Prostate gland (tissue), 2 donors: Measurements from ENCODE around the gene CSRNP2. TPM values are rescaled to one million over a fixed set of nuclear protein-coding genes. Genes with fewer than 3 reads are reported as not detected.

Experiments used
- DNase-seq: peaks from one replicate; pipeline ENCODE4 v3.0.0-alpha.2; 2019; ENCODE audit warnings: low spot score
- H3K27ac ChIP-seq, 2 donors: fragments of 200-600 bp; sonication (generic); 2 replicates each; pipeline ENCODE4 v1.5.1; 2017 to 2019
- H3K27me3 ChIP-seq: fragments of 200-600 bp; sonication (generic); replicated peaks from 2 replicates; pipeline ENCODE4 v1.5.1; 2019; ENCODE audit not compliant: insufficient read depth
- H3K36me3 ChIP-seq, 2 donors: fragments of 200-600 bp; sonication (generic); 1 replicate in 1 of 2; 2 replicates in 1 of 2; pipeline versions ENCODE4 v1.5.1 to v1.8.1; 2017 to 2019
- H3K4me1 ChIP-seq: fragments of 200-600 bp; sonication (generic); replicated peaks from 2 replicates; pipeline ENCODE4 v1.5.1; 2019
- H3K4me3 ChIP-seq, 2 donors: fragments of 200-600 bp; sonication (generic); 2 replicates each; pipeline ENCODE4 v1.5.1; 2017 to 2019
- H3K9me3 ChIP-seq: fragments of 200-600 bp; sonication (generic); 2 replicates; pipeline ENCODE4 v1.5.1; 2017
- CTCF ChIP-seq, 4 experiments: fragments of 200-600 bp in 2 of 4; fragments of 450-650 bp in 2 of 4; sonication (generic) in 2 of 4; IDR thresholded peaks; 1 replicate in 3 of 4; 2 replicates in 1 of 4; pipeline ENCODE4 v1.5.1; 2016 to 2019; ENCODE audit warnings: antibody characterized with exemption in 4 of 4, mild to moderate bottlenecking in 2 of 4, moderate library complexity in 2 of 4
- POLR2A ChIP-seq: fragments of 450-650 bp; IDR thresholded peaks from one replicate; pipeline ENCODE4 v1.6.1; 2016; ENCODE audit warnings: antibody characterized with exemption, mild to moderate bottlenecking
- POLR2AphosphoS5 ChIP-seq: sonication (generic); formaldehyde crosslinking; IDR thresholded peaks from one replicate; pipeline ENCODE4 v1.6.1; 2017; ENCODE audit warnings: antibody characterized with exemption
- WGBS: methylation state at CpG from one replicate; pipeline ENCODE4 v1.1.5; 2018; 5-methylcytosine and 5-hydroxymethylcytosine counted together
- intact Hi-C: fragments of 100-400 bp; cut with DNase I; formaldehyde crosslinking; loops from one replicate; pipeline ENCODE4 v1.14.2; 2022
- total RNA-seq, 2 donors: library from RNA; depleted of rRNA; stranded (reverse); fragments of >200 nt; gene quantifications; one replicate each; pipeline ENCODE4 v1.1.0, GENCODE V29; 2016

Gene CSRNP2
- total RNA-seq, 2 donors from 2014 or later: 27.3 to 46.1 TPM

DNA sequence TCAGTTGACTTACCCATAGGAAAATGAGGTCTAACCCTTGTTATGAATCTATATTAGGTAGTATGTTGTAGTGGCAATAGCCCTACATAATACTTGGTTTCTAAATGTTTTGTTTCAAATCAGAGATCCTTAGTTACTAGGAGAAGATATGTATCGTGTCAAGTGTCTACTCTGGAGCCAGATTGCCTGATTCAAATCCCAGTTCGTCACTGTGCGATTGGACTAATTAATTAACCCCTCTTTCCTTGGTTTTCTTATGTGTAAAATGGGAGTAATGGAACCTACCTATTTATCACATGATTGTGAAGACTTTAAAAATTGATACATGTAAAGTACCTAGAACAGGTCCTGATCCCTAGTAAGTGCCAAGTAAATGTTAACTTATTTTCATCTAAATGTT is 33.9 kb downstream of the CSRNP2 start:
- peaks cover 7% of the 10 kb centered on the region for H3K4me1 ChIP-seq
- peak overlapping the region in 1 of 2 donors; percentile 76 for H3K4me3 ChIP-seq
- no peak overlapping the region for H3K27ac ChIP-seq
- TF ChIP-seq CTCF (IDR thresholded peaks at IDR 0.05): no peak
- TF ChIP-seq POLR2AphosphoS5: no peak
- TF ChIP-seq POLR2A: no peak
- no peaks in the 10 kb centered on the region for H3K27me3 ChIP-seq
- WGBS: 65% methylated on average over 3 of the region's 3 CpGs
- intact Hi-C loops: loop anchor here (5.0 to 10.0 kb wide), 2 partner anchors 33 to 165 kb away; partner anchors contain the start of genes CSRNP2 and POU6F1
- no peak for DNase-seq
- no peaks in the 10 kb centered on the region for H3K36me3 ChIP-seq
- no peaks in the 10 kb centered on the region for H3K9me3 ChIP-seq

DNA sequence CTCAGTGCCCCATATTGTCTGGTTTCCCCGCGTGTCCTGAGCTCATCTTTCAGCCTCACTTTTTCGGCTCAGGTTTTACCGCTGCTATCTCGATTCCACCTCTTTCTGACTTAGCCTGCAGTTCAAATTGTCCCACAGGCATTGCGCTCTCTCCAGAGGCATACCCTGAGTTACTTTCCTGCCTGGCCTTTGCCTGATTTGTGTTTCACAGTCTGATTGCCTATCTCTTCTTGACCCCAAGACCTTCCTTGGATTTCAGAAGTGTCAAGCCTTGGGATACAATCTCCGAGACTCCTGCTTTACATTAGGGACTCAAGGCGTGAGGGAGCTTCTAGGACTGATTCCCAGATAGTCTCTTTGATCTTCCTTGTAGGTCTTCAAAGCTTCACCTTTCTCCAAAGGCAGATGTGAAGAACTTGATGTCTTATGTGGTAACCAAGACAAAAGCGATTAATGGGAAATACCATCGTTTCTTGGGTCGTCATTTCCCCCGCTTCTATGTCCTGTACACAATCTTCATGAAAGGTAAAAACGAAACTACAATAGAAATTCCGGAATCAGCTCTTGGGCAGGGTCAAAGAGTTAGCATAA is 34.6 kb downstream of the CSRNP2 start:
- no peak for DNase-seq
- intact Hi-C loops: loop anchor here (5.0 to 10.0 kb wide), 2 partner anchors 34 to 166 kb away; partner anchors contain the start of genes CSRNP2 and POU6F1

GRCh38 chr12:51047655-51048540 is 35.5 kb downstream of the CSRNP2 start, which contains the start of gene LETMD1:
TSS of gene LETMD1 (plus strand) at chr12:51048327. CDS start at chr12:51048357, 30 bp downstream.
- WGBS: 4% methylated on average over 50 of the region's 51 CpGs
- Histone ChIP-seq H3K4me1 (peaks cover 7% of the 10 kb centered on the region), H3K27ac (peak within 1 kb of the TSS; percentile 85 to 89), H3K4me3 (peak within 1 kb of the TSS; percentile 66 to 76), H3K27me3 (no peaks in the 10 kb centered on the region), H3K9me3 (no peaks in the 10 kb centered on the region), H3K36me3 (no peaks in the 10 kb centered on the region)
- peak; percentile 96 for DNase-seq
- peak; percentile 55 for TF ChIP-seq POLR2A
- TF ChIP-seq CTCF (IDR thresholded peaks at IDR 0.05): peak; percentile 69 to 90 (median 90)
- TF ChIP-seq POLR2AphosphoS5: peak; percentile 97
- intact Hi-C loops: loop anchor here (5.0 to 10.0 kb wide), 2 partner anchors 34 to 167 kb away; partner anchors contain the start of genes CSRNP2 and POU6F1

More for the DNA sequence above, 34.6 kb downstream of the CSRNP2 start:
- TF ChIP-seq POLR2AphosphoS5: no peak
- TF ChIP-seq CTCF (IDR thresholded peaks at IDR 0.05): no peak
- no peak for TF ChIP-seq POLR2A
- peak overlapping the region; percentile 85 to 89 for H3K27ac ChIP-seq
- peak overlapping the region; percentile 66 to 76 for H3K4me3 ChIP-seq
- H3K36me3 ChIP-seq: no peaks in the 10 kb centered on the region
- H3K4me1 ChIP-seq: peaks cover 7% of the 10 kb centered on the region
- H3K9me3 ChIP-seq: no peaks in the 10 kb centered on the region
- 18% methylated on average over 14 of the region's 14 CpGs for WGBS
- H3K27me3 ChIP-seq: no peaks in the 10 kb centered on the region

GRCh38 chr12:51036279-51036678 is 47.1 kb downstream of the CSRNP2 start:
- Histone ChIP-seq H3K36me3 (no peaks in the 10 kb centered on the region), H3K27me3 (no peaks in the 10 kb centered on the region), H3K4me1 (no peaks in the 10 kb centered on the region), H3K4me3 (no peak overlapping the region), H3K9me3 (no peaks in the 10 kb centered on the region), H3K27ac (no peak overlapping the region)
- TF ChIP-seq POLR2A (no peak), CTCF (IDR thresholded peaks at IDR 0.05) (no peak), POLR2AphosphoS5 (no peak)
- DNase-seq: no peak
- WGBS: 75% methylated on average over 3 of the region's 3 CpGs
- intact Hi-C loops: no loop called here
